Tibial nerve (tissue), 4 donors: Measurements from ENCODE around the gene RPS23. TPM values are rescaled to one million over a fixed set of nuclear protein-coding genes. Genes with fewer than 3 reads are reported as not detected.

ENCODE experiments used
- DNase-seq, 2 donors: peaks; one replicate each; pipeline ENCODE4 v3.0.0-alpha.2; 2019; ENCODE audit warnings: low spot score in 2 of 2
- H3K27ac ChIP-seq, 4 donors: fragments of 200-600 bp; sonication (generic) in 3 of 4; one replicate each; pipeline ENCODE4 v1.5.1; 2017 to 2019; ENCODE audit warnings: mild to moderate bottlenecking in 1 of 4
- H3K27me3 ChIP-seq, 2 donors: fragments of 200-600 bp; sonication (generic) in 1 of 2; one replicate each; pipeline versions ENCODE4 v1.5.1 to v1.6.0; 2017 to 2019
- H3K36me3 ChIP-seq, 3 donors: fragments of 200-600 bp; sonication (generic); one replicate each; pipeline ENCODE4 v1.5.1; 2018 to 2019
- H3K4me1 ChIP-seq, 4 donors: fragments of 200-600 bp; sonication (generic) in 3 of 4; one replicate each; pipeline ENCODE4 v1.5.1; 2017 to 2019
- H3K4me3 ChIP-seq, 4 donors: fragments of 200-600 bp; sonication (generic) in 3 of 4; one replicate each; pipeline ENCODE4 v1.5.1; 2017 to 2019; ENCODE audit warnings: mild to moderate bottlenecking in 1 of 4, moderate library complexity in 1 of 4
- H3K9me3 ChIP-seq, 4 donors: fragments of 200-600 bp; sonication (generic) in 3 of 4; one replicate each; pipeline ENCODE4 v1.5.1; 2017 to 2019
- CTCF ChIP-seq, 5 experiments: fragments of 200-600 bp in 3 of 5; fragments of 450-650 bp in 2 of 5; sonication (generic) in 3 of 5; IDR thresholded peaks; one replicate each; pipeline ENCODE4 v1.5.1; 2016 to 2019; ENCODE audit warnings: antibody characterized with exemption in 5 of 5, mild to moderate bottlenecking in 3 of 5, moderate library complexity in 2 of 5
- EP300 ChIP-seq, 2 donors: sonication (generic); formaldehyde crosslinking; IDR thresholded peaks; one replicate each; pipeline ENCODE4 v1.6.1; 2017; ENCODE audit warnings: antibody characterized with exemption in 2 of 2, mild to moderate bottlenecking in 1 of 2
- POLR2A ChIP-seq, 2 donors: fragments of 450-650 bp; IDR thresholded peaks; one replicate each; pipeline ENCODE4 v1.6.1; 2017; ENCODE audit warnings: antibody characterized with exemption in 2 of 2, mild to moderate bottlenecking in 2 of 2, moderate library complexity in 2 of 2
- WGBS, 2 donors: methylation state at CpG; one replicate each; pipeline ENCODE4 v1.1.5; 2018; 5-methylcytosine and 5-hydroxymethylcytosine counted together
- total RNA-seq, 4 donors: library from RNA; depleted of rRNA; stranded (reverse); fragments of >200 nt; gene quantifications; one replicate each; pipeline ENCODE4 v1.1.0, GENCODE V29; 2016

Gene RPS23
- total RNA-seq, 4 donors from 2014 or later = 1,823 to 2,213 (median 2,095) TPM

- DNase-seq = no peak
- Histone ChIP-seq H3K4me1 (peaks cover 0 to 5% (median 0%) of the 10 kb centered on the region in 4 donors), H3K27me3 (no peaks in the 10 kb centered on the region), H3K4me3 (no peak overlapping the region), H3K36me3 (no peaks in the 10 kb centered on the region), H3K9me3 (no peaks in the 10 kb centered on the region), H3K27ac (no peak overlapping the region)
- TF ChIP-seq POLR2A (IDR thresholded peaks at IDR 0.05) (no peak), EP300 (IDR thresholded peaks at IDR 0.05) (no peak), CTCF (IDR thresholded peaks at IDR 0.05) (no peak)
- WGBS, 2 donors = 64 to 67% methylated on average over 2 of the region's 2 CpGs
Observed at GRCh38 chr5:82291420-82291819, 13.3 kb upstream of the RPS23 start.

GRCh38 chr5:82290908-82291307 is 12.8 kb upstream of the RPS23 start:
- H3K27ac ChIP-seq = no peak overlapping the region
- 79 to 94% methylated on average over 6 of the region's 6 CpGs for WGBS, 2 donors
- no peaks in the 10 kb centered on the region for H3K36me3 ChIP-seq
- TF ChIP-seq POLR2A (IDR thresholded peaks at IDR 0.05) (no peak), CTCF (IDR thresholded peaks at IDR 0.05) (no peak), EP300 (IDR thresholded peaks at IDR 0.05) (no peak)
- H3K9me3 ChIP-seq = no peaks in the 10 kb centered on the region
- H3K4me1 ChIP-seq = peaks cover 0 to 5% (median 0%) of the 10 kb centered on the region in 4 donors
- H3K27me3 ChIP-seq = no peaks in the 10 kb centered on the region
- H3K4me3 ChIP-seq = no peak overlapping the region
- no peak for DNase-seq

- WGBS, 2 donors = 60 to 70% methylated on average over 2 of the region's 2 CpGs
- Histone ChIP-seq H3K4me3 (no peak overlapping the region), H3K27me3 (no peaks in the 10 kb centered on the region), H3K27ac (no peak overlapping the region), H3K9me3 (no peaks in the 10 kb centered on the region), H3K4me1 (peaks cover 0 to 5% (median 0%) of the 10 kb centered on the region in 4 donors), H3K36me3 (no peaks in the 10 kb centered on the region)
- DNase-seq = no peak
- TF ChIP-seq CTCF (IDR thresholded peaks at IDR 0.05) (no peak), EP300 (IDR thresholded peaks at IDR 0.05) (no peak), POLR2A (IDR thresholded peaks at IDR 0.05) (no peak)
Observed at GRCh38 chr5:82290005-82290404, 11.9 kb upstream of the RPS23 start.

- DNase-seq = no peak
- Histone ChIP-seq H3K4me1 (peaks cover 0 to 5% (median 0%) of the 10 kb centered on the region in 4 donors), H3K4me3 (no peak overlapping the region), H3K36me3 (no peaks in the 10 kb centered on the region), H3K9me3 (no peaks in the 10 kb centered on the region), H3K27me3 (no peaks in the 10 kb centered on the region), H3K27ac (no peak overlapping the region)
- 76 to 83% methylated on average over 3 of the region's 3 CpGs for WGBS, 2 donors
- TF ChIP-seq POLR2A (IDR thresholded peaks at IDR 0.05) (no peak), EP300 (IDR thresholded peaks at IDR 0.05) (no peak), CTCF (IDR thresholded peaks at IDR 0.05) (no peak)
Observed at GRCh38 chr5:82287625-82288024, 9.5 kb upstream of the RPS23 start.

- peaks cover 0 to 17% (median 0%) of the 10 kb centered on the region in 4 donors for H3K4me1 ChIP-seq
- H3K27ac ChIP-seq = no peak overlapping the region
- H3K36me3 ChIP-seq = no peaks in the 10 kb centered on the region
- no peak for DNase-seq
- H3K9me3 ChIP-seq = no peaks in the 10 kb centered on the region
- no peak overlapping the region for H3K4me3 ChIP-seq
- WGBS, 2 donors = 88 to 90% methylated on average over 6 of the region's 6 CpGs
- H3K27me3 ChIP-seq = no peaks in the 10 kb centered on the region
- TF ChIP-seq EP300 (IDR thresholded peaks at IDR 0.05) = no peak
- TF ChIP-seq CTCF (IDR thresholded peaks at IDR 0.05) = no peak
- TF ChIP-seq POLR2A (IDR thresholded peaks at IDR 0.05) = no peak
Observed at GRCh38 chr5:82285206-82285605, 7.1 kb upstream of the RPS23 start.
